Stimulated activated CD8-positive, alpha-beta memory T cell treated with anti-CD3 and anti-CD28 coated beads, Interleukin-4, amount 100 ng/mL, for 48 hours (primary cell): Measurements from ENCODE around the gene PSMA7.
"Not testable (repeated sequence)": the region's sequence is repeated elsewhere in the genome, so short reads cannot be mapped to it uniquely, and the experiment has no call there.

Experiments used
- DNase-seq: peaks from one replicate; pipeline ENCODE4 v3.0.0-alpha.2; 2020

The PSMA7 gene

GRCh38 chr20:62118113-62119043 lies 24.8 kb downstream of the PSMA7 start:
- no peak for DNase-seq

DNA sequence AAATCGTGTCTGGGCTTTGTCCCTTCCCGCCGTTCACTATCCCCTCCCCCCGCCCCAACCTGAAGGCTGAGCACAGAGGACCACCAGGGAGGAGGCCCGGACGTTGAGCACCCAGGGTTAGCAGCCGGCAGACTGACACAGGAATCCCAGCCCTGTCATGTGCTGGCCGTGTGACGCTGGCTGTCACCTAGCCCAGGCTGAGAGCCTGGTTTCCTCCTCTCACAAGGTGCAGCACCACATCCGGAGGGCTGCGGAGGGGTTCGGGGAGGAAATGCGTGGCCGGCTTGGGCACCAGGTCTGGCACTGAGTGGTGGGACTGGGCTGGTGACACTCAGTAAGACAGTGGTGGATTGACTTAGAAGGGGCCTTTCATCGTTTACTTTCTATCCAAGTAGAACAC lies 25.5 kb downstream of the PSMA7 start:
- DNase-seq = peak; percentile 63

DNA sequence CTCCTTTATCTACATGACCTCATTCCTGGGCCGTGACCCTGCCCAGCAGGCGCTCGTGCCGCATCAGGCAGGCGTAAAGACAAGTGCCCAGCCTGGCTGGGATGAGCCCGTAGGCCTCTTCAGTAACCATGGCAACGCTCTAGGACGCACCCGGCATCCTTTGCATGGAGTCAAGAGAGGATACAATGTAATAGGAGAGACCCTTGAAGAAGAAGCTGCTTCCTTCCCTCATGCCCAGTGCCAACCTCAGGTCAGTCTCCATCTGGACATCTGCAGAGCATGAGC lies 25.9 kb downstream of the PSMA7 start:
- no peak for DNase-seq

DNA sequence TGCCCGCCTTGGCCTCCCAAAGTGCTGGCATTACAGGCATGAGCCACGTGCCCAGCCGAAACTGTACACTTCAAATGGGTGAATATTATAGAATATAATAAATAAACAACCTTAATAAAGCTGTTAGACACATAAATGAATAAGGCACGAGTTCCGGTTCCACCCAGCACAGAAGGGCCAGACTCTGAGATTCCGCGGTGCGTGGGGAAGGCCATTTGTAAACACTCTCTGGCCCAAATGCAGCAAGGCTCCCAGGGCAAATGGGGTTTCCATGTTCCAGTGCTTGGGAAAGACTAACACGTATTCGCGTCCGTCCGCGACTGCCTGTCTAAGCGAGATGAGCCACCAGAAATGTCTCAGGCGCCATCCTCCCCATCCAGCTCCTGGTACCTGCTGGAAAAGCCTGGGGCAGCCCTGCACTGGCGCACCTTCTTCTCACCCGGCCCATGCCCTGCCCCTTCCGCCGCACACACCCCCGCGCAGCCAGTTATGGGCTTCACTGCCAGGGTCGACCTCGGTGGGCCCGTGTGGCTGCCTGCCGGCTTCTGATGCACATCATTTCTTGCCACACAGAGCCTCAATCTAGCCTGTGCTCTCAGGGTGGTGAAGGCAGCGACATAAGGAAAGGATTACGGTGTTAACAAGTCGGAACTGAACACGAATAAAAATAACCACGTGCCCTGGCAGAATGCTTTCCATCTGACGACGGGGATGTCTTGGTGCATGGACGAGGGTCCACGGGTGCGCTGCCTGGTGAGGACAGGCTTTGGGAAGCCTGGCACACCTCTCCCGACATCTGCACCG lies 26.4 kb downstream of the PSMA7 start:
- DNase-seq = no peak

DNA sequence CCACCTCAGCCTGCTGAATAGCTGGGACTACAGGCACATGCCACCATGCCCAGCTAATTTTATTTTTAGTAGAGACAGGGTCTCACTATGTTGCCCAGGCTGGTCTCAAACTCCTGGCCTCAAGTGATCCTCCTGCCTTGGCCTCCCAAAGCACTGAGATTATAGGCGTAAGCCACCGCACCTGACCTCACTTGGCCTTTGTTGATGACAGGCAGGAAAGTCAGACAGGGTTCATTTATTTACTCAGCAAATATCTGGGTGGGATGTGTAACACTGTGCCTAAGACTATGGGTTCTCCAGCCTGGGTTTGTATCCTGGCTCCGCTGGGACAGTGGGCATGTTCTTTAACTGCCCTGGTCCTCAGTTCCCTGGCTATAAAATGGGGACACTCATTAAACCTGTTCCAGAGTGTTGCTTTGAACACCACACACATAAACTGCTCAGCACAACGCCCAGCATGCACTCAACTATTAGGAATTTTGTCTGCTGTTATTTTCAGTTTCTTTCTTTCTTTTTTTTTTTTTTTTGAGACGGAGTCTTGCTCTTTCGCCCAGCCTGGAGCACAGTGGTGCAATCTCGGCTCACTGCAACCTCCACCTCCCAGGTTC lies 27.3 kb downstream of the PSMA7 start:
- DNase-seq = not testable (repeated sequence)

DNA sequence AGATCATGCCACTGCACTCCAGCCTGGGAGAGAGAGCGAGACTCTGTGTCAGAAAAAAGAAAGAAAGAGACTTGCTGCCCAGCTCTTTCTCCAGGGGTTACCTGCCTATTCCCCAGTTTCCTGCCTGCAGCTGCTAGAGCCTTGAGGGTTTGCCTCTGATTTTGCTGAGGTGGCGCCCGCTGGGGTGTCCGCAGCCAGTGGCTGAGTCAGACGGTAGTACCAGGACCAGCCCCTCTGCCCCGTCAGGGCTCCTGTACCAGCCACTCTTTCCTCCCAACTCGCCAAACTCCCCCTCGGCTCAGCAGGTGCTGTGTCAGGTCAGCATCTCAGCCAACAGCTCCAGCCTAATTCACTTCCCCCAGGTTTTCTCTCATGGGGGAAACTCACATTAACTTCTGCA lies 28.3 kb downstream of the PSMA7 start:
- no peak for DNase-seq

DNA sequence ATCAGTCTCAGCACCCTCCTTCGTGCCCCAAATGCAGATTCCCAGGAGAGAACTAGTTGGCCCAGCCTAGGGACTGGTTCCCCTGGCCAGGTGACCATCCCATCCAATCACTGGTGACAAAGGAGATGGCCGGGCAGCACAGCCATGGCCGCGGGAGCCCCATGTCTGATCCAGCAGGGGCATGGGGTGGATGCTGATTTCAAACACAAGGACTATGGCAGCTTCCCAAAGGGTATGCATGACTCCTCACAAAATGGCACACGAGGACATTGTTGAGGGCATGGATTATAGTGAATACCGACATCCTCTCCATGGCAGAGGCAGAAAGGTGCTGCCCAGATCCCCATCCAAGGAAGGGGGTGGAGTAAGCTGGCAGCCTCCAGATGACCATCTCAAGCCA lies 30.8 kb downstream of the PSMA7 start:
- DNase-seq = no peak

GRCh38 chr20:62111148-62111547 lies 32.0 kb downstream of the PSMA7 start:
- DNase-seq = no peak

- DNase-seq = no peak
Observed at GRCh38 chr20:62105592-62105991, 37.6 kb downstream of the PSMA7 start.

GRCh38 chr20:62104791-62105345 lies 38.3 kb downstream of the PSMA7 start:
- DNase-seq = no peak

- no peak for DNase-seq
Observed at GRCh38 chr20:62104234-62104789, 38.9 kb downstream of the PSMA7 start.

GRCh38 chr20:62103508-62104233 lies 39.5 kb downstream of the PSMA7 start:
- DNase-seq = no peak

GRCh38 chr20:62101078-62101477 lies 42.1 kb downstream of the PSMA7 start:
- no peak for DNase-seq

GRCh38 chr20:62097881-62098407 lies 45.2 kb downstream of the PSMA7 start:
- DNase-seq = no peak

DNA sequence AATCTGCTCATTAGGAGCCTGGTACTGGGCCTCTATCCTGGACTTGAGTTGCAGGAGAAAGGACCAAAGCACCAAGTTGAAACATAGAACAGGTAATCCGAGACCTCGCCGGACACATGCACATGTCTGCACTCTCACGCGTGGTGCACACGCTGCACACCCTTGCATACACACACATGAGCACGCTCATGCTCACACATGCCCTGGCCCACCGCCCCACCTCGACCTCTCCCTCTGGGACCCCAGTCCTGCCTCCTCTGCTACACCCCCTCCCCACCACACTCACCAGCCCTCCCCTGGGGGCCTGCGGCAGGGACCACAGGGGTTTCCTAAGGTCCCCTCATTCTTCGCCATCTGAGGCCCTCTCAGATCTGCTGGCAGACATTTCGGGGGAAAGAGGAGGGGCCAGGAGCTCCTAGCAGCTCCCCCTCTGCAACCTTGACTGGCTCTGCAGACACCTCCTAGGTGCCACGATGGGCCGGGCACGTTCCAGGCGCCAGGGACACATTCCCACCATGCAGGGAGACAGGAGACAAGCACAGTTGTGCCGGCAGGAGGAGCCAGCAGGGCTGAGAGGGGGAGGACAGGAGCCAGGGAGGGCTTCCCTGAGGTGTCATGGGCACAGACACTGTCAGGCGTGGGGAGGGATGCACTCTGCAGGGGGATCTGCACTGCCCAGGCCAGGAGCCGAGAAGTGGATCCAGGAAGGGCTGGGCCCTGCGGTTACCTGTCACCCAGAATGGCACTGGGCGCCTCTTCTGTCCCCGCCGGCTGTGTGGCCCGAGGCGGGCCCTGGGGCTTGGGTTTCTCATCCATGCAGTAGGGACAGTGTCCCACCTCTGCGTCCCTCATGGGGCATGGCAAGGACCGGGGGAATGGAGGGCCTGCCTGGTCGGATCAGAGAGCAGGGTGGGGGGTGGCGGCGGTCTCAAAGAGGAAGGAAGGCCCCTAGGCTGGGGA lies 46.5 kb downstream of the PSMA7 start:
- no peak for DNase-seq

DNA sequence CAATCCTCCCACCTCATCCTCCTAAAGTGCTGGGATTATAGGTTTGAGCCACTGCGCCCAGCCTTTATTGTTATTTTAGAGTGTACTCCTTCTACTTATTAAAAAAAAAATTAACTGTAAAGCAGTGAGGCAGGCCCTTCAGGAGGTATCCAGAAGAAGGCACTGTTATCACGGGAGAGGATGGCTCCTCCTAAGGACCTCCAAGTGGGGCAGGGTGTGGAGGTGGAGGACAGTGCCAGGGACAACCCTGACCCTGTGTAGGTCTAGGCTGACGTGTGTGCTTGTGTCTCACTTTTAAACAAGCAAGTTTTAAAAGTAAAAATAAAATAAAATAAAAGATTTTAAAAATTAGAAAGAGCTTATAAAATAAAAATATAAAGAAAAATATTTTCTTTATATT lies 53.8 kb downstream of the PSMA7 start:
- DNase-seq = no peak

DNA sequence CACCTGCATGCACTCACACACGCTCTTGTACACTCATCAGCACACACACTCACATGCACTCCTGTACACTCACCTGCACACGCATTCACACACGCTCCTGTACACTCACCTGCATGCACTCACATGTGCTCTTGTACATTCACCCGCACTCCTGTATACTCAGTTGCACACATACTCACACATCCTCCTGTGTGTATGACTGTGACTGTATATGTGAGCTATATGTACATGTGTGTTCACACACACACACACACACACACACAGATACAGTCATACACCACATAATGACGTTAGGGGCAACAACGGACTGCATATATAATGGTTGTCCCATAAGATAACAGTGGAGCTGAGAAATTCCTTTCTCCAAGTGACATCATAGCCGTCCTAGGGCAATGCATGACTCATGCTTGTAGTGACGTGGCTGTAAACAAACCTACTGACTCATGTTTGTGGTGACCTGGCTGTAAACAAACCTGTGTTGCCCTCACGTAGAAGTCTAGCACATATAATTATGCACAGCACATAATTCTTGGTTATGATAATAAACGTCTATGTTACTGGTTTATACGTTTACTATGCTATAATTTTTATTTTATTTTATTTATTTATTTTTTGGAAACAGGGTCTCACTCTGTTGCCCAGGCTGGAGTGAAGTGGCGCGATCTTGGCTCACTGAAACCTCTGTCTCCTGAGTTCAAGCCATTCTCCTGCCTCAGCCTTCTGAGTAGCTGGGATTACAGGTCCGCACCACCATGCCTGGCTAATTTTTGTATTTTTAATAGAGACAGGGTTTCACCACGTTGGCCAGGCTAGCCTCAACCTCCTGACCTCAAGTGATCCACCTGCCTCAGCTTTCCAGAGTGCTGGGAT lies 54.7 kb downstream of the PSMA7 start:
- DNase-seq = no peak

DNA sequence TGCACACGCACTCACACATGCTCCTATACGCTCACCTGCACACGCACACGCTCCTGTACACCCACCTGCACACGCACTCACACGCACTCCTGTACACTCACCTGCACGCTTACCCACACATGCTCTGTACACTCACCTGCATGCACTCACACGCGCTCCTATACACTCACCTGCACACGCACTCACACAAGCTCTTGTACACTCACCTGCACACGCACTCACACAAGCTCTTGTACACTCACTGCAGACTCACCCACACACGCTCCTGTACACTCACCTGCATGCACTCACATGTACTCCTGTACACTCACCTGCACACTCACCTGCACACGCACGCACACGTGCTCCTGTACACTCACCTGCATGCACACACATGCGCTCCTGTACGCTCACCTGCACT lies 55.6 kb downstream of the PSMA7 start:
- no peak for DNase-seq

- no peak for DNase-seq
Observed at GRCh38 chr20:62087227-62087626, 56.0 kb downstream of the PSMA7 start.
